ENCODE data around the gene CCDC85A.

DNA sequence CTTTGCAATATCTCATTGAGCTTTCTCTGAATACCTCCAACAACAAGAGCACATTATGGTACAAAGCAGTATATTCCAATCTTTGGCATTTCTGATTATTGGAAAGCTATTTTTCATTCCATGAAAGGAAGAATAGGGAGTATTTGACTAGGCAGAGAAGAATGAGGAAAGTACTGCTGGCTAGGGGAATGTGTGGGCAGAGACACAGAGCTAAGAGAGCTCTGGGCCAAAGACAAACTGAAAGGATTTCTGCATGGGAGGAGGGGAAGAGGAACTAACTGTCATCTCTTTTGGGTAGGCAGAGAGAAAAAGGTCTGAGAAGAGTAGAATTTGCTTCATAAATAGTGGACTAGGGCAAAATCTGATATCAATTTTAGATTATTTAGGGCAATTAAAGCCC, 150.8 kb downstream of the CCDC85A start:
- TF ChIP-seq, protein P1, sequence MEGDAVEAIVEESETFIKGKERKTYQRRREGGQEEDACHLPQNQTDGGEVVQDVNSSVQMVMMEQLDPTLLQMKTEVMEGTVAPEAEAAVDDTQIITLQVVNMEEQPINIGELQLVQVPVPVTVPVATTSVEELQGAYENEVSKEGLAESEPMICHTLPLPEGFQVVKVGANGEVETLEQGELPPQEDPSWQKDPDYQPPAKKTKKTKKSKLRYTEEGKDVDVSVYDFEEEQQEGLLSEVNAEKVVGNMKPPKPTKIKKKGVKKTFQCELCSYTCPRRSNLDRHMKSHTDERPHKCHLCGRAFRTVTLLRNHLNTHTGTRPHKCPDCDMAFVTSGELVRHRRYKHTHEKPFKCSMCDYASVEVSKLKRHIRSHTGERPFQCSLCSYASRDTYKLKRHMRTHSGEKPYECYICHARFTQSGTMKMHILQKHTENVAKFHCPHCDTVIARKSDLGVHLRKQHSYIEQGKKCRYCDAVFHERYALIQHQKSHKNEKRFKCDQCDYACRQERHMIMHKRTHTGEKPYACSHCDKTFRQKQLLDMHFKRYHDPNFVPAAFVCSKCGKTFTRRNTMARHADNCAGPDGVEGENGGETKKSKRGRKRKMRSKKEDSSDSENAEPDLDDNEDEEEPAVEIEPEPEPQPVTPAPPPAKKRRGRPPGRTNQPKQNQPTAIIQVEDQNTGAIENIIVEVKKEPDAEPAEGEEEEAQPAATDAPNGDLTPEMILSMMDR (optimal IDR thresholded peaks at IDR 0.05 in 1 of 3, IDR thresholded peaks at IDR 0.05 in 1 of 3, conservative IDR thresholded peaks at IDR 0.05 in 1 of 3; ENCODE audit: extremely low read depth in 1 of 3, insufficient read depth in 2 of 3, low read length in 3 of 3): no peak
- no peak for TF ChIP-seq EZH2 (IDR thresholded peaks at IDR 0.05; ENCODE audit: low read length)

Measured in keratinocyte (primary cell).